CD1c-positive myeloid dendritic cell (primary cell): ENCODE data around the gene MOK.

Experiments
- DNase-seq: peaks from one replicate; pipeline ENCODE4 v3.0.0-alpha.2; 2016; ENCODE audit errors: extremely low spot score

The MOK gene

GRCh38 chr14:102283631-102284129 is 21.3 kb downstream of the MOK start:
- DNase-seq: no peak

GRCh38 chr14:102282751-102283465 is 22.1 kb downstream of the MOK start:
- DNase-seq: no peak

GRCh38 chr14:102280376-102280962 is 24.5 kb downstream of the MOK start:
- DNase-seq: no peak

- no peak for DNase-seq
Measured at GRCh38 chr14:102279688-102280348, 25.1 kb downstream of the MOK start.

GRCh38 chr14:102279282-102279681 is 25.7 kb downstream of the MOK start:
- DNase-seq: no peak

- no peak for DNase-seq
Measured at GRCh38 chr14:102278631-102278935, 26.4 kb downstream of the MOK start.

GRCh38 chr14:102277874-102278630 is 26.9 kb downstream of the MOK start:
- no peak for DNase-seq

GRCh38 chr14:102275866-102276265 is 29.1 kb downstream of the MOK start:
- no peak for DNase-seq

- DNase-seq: no peak
Measured at GRCh38 chr14:102272392-102272791, 32.6 kb downstream of the MOK start.

GRCh38 chr14:102264775-102265174 is 40.2 kb downstream of the MOK start:
- DNase-seq: no peak

- no peak for DNase-seq
Measured at GRCh38 chr14:102264355-102264754, 40.6 kb downstream of the MOK start.

GRCh38 chr14:102262929-102263462 is 42.0 kb downstream of the MOK start:
- no peak for DNase-seq

GRCh38 chr14:102258136-102258535 is 46.8 kb downstream of the MOK start:
- DNase-seq: no peak

GRCh38 chr14:102256716-102257115 is 48.2 kb downstream of the MOK start:
- DNase-seq: no peak

- DNase-seq: no peak
Measured at GRCh38 chr14:102255401-102256190, 49.4 kb downstream of the MOK start.

GRCh38 chr14:102252834-102253801 is 51.8 kb downstream of the MOK start:
- no peak for DNase-seq

GRCh38 chr14:102251161-102251560 is 53.8 kb downstream of the MOK start:
- no peak for DNase-seq

GRCh38 chr14:102250636-102251035 is 54.3 kb downstream of the MOK start:
- no peak for DNase-seq

- DNase-seq: no peak
Measured at GRCh38 chr14:102249981-102250380, 55.0 kb downstream of the MOK start.

GRCh38 chr14:102249041-102249440 is 55.9 kb downstream of the MOK start:
- DNase-seq: no peak
